Measurements from ENCODE around the gene DENND4C.

DNA sequence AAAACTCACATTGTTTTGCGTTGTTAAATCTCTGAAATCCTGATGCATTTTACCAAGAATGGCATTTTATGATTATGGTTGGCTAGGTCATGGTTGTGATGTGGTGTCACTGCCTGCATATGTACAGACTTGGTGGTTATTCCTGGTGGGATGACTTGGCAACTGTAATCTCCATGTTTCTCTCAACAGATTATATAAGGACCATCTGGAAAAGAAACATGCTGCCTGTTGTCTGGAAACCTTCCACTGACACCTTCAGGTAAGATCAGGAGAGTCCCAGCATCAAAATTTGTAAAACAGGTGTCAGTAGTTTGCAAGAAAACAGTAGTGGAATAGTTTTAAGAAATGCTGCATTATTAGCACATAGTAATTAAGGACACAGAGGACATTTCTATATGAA is 175.3 kb downstream of the DENND4C start:
- TF ChIP-seq, protein P1, sequence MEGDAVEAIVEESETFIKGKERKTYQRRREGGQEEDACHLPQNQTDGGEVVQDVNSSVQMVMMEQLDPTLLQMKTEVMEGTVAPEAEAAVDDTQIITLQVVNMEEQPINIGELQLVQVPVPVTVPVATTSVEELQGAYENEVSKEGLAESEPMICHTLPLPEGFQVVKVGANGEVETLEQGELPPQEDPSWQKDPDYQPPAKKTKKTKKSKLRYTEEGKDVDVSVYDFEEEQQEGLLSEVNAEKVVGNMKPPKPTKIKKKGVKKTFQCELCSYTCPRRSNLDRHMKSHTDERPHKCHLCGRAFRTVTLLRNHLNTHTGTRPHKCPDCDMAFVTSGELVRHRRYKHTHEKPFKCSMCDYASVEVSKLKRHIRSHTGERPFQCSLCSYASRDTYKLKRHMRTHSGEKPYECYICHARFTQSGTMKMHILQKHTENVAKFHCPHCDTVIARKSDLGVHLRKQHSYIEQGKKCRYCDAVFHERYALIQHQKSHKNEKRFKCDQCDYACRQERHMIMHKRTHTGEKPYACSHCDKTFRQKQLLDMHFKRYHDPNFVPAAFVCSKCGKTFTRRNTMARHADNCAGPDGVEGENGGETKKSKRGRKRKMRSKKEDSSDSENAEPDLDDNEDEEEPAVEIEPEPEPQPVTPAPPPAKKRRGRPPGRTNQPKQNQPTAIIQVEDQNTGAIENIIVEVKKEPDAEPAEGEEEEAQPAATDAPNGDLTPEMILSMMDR (conservative IDR thresholded peaks at IDR 0.05 in 1 of 2, IDR thresholded peaks at IDR 0.05 in 1 of 2; ENCODE audit: low read depth in 1 of 2, low read length in 2 of 2): no peak
- TF ChIP-seq EZH2 (IDR thresholded peaks at IDR 0.05; ENCODE audit: low read length, missing control alignments): no peak

Data from fibroblast of lung (primary cell).